ENCODE results near the gene MED13L.

The MED13L gene

GRCh38 chr12:115944837-115945490, 332.5 kb downstream of the MED13L start:
- Histone ChIP-seq H3K4me3 (ENCODE audit: low read depth in 1 of 2, low read length in 2 of 2) (no peak overlapping the region), H3K9me3 (ENCODE audit: insufficient read depth, low read length, severe bottlenecking) (no peaks in the 10 kb centered on the region), H3K27me3 (ENCODE audit: insufficient read depth, low read length, poor library complexity) (no peaks in the 10 kb centered on the region), H3K27ac (ENCODE audit: low read length) (no peak overlapping the region), H3K36me3 (ENCODE audit: insufficient read depth, low read length) (no peaks in the 10 kb centered on the region; the same call in 1 of the 2 replicates), H3K4me2 (ENCODE audit: insufficient read depth, low read length) (no peak overlapping the region), H4K20me1 (ENCODE audit: insufficient read depth, low read length) (no peaks in the 10 kb centered on the region), H3K9ac (ENCODE audit: low read depth, low read length) (no peak overlapping the region), H2AFZ (ENCODE audit: low read depth, low read length) (no peak overlapping the region), H3K79me2 (ENCODE audit: insufficient read depth, low read length) (no peaks in the 10 kb centered on the region), H3K4me1 (ENCODE audit: insufficient read depth, low read length) (no peaks in the 10 kb centered on the region)
- no peak for ATAC-seq (ENCODE audit: insufficient read depth, low read depth)
- no peak for DNase-seq
- no peak for TF ChIP-seq EZH2 (IDR thresholded peaks at IDR 0.05; ENCODE audit: borderline replicate concordance, low read depth, low read length, severe bottlenecking)
- TF ChIP-seq CTCF (IDR thresholded peaks at IDR 0.05; ENCODE audit: borderline replicate concordance, extremely low read depth, low read length, poor library complexity, severe bottlenecking): no peak

DNA sequence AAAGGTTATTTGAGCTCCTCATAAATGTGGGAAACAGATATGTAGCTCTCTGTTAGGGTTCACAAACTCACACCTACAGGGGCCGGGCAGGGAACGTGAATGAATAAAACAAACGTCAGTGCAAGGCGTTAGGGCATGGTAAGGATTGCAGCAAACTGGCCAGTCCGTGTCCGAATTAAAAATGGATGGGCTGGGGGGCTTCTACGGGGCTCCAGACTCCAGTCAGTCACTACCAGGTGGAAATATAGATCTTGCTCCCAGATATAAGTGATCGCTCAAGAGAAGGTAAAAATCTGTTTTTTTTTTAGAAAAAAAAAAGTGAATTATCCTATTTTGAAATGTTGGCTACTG, 333.1 kb downstream of the MED13L start:
- H3K4me1 ChIP-seq (ENCODE audit: insufficient read depth, low read length): no peaks in the 10 kb centered on the region
- H3K79me2 ChIP-seq (ENCODE audit: insufficient read depth, low read length): no peaks in the 10 kb centered on the region
- no peak overlapping the region for H3K4me2 ChIP-seq (ENCODE audit: insufficient read depth, low read length)
- H3K36me3 ChIP-seq (ENCODE audit: insufficient read depth, low read length): no peaks in the 10 kb centered on the region
- no peak for TF ChIP-seq EZH2 (IDR thresholded peaks at IDR 0.05; ENCODE audit: borderline replicate concordance, low read depth, low read length, severe bottlenecking)
- no peak for TF ChIP-seq CTCF (IDR thresholded peaks at IDR 0.05; ENCODE audit: borderline replicate concordance, extremely low read depth, low read length, poor library complexity, severe bottlenecking)
- no peaks in the 10 kb centered on the region for H3K9me3 ChIP-seq (ENCODE audit: insufficient read depth, low read length, severe bottlenecking)
- H2AFZ ChIP-seq (ENCODE audit: low read depth, low read length): no peak overlapping the region
- H3K27ac ChIP-seq (ENCODE audit: low read length): no peak overlapping the region
- no peaks in the 10 kb centered on the region for H3K27me3 ChIP-seq (ENCODE audit: insufficient read depth, low read length, poor library complexity)
- DNase-seq (no peak), ATAC-seq (ENCODE audit: insufficient read depth, low read depth) (no peak)
- no peak overlapping the region for H3K9ac ChIP-seq (ENCODE audit: low read depth, low read length)
- H3K4me3 ChIP-seq (ENCODE audit: low read depth in 1 of 2, low read length in 2 of 2): no peak overlapping the region
- H4K20me1 ChIP-seq (ENCODE audit: insufficient read depth, low read length): no peaks in the 10 kb centered on the region

GRCh38 chr12:115943630-115944391, 333.7 kb downstream of the MED13L start:
- no peaks in the 10 kb centered on the region for H3K4me1 ChIP-seq (ENCODE audit: insufficient read depth, low read length)
- ATAC-seq (ENCODE audit: insufficient read depth, low read depth): no peak
- no peaks in the 10 kb centered on the region for H4K20me1 ChIP-seq (ENCODE audit: insufficient read depth, low read length)
- H3K4me3 ChIP-seq (ENCODE audit: low read depth in 1 of 2, low read length in 2 of 2): no peak overlapping the region
- no peaks in the 10 kb centered on the region for H3K79me2 ChIP-seq (ENCODE audit: insufficient read depth, low read length)
- H3K36me3 ChIP-seq (ENCODE audit: insufficient read depth, low read length): no peaks in the 10 kb centered on the region
- no peak overlapping the region for H3K27ac ChIP-seq (ENCODE audit: low read length)
- TF ChIP-seq EZH2 (IDR thresholded peaks at IDR 0.05; ENCODE audit: borderline replicate concordance, low read depth, low read length, severe bottlenecking) (no peak), CTCF (IDR thresholded peaks at IDR 0.05; ENCODE audit: borderline replicate concordance, extremely low read depth, low read length, poor library complexity, severe bottlenecking) (no peak)
- DNase-seq: no peak
- no peak overlapping the region for H2AFZ ChIP-seq (ENCODE audit: low read depth, low read length)
- H3K27me3 ChIP-seq (ENCODE audit: insufficient read depth, low read length, poor library complexity): no peaks in the 10 kb centered on the region
- H3K9me3 ChIP-seq (ENCODE audit: insufficient read depth, low read length, severe bottlenecking): peaks cover 3% of the 10 kb centered on the region
- no peak overlapping the region for H3K9ac ChIP-seq (ENCODE audit: low read depth, low read length)
- no peak overlapping the region for H3K4me2 ChIP-seq (ENCODE audit: insufficient read depth, low read length)

Measured in DND-41 (cell line).